PC-9 (cell line): ENCODE results near the gene SGIP1.

Experiments used
- CTCF ChIP-seq: fragments of 200-600 bp; sonication (generic); conservative IDR thresholded peaks from 2 replicates; pipeline ENCODE4 v1.6.1; 2017; ENCODE audit warnings: mixed run types, antibody characterized with exemption, mild to moderate bottlenecking, moderate library complexity
- EZH2 ChIP-seq: fragments of 200-600 bp; sonication (generic); IDR thresholded peaks from 2 replicates; pipeline ENCODE4 v1.8.0; 2017; ENCODE audit warnings: antibody characterized with exemption, low read depth

- TF ChIP-seq CTCF (no peak), EZH2 (no peak)
Measured at GRCh38 chr1:66654643-66655042, 120.7 kb downstream of the SGIP1 start.
